GM12873 (cell line): Measurements from ENCODE around the gene MET.

Experiments used
- CTCF ChIP-seq: IDR thresholded peaks from 2 replicates; pipeline ENCODE4 v1.5.1; 2012; ENCODE audit warnings: low read depth, mild to moderate bottlenecking, moderate library complexity, low read length, control low read depth; ENCODE audit not compliant: insufficient read depth; ENCODE audit errors: missing control alignments

The MET gene

GRCh38 chr7:116770941-116771340 is 98.9 kb downstream of the MET start:
- no peak for TF ChIP-seq CTCF

GRCh38 chr7:116771640-116772039 is 99.6 kb downstream of the MET start:
- no peak for TF ChIP-seq CTCF

GRCh38 chr7:116772423-116772863 is 100.4 kb downstream of the MET start:
- no peak for TF ChIP-seq CTCF

- TF ChIP-seq CTCF = no peak
Observed at GRCh38 chr7:116772926-116773749, 101.1 kb downstream of the MET start.

- no peak for TF ChIP-seq CTCF
Observed at GRCh38 chr7:116776046-116776445, 104.0 kb downstream of the MET start.

- no peak for TF ChIP-seq CTCF
Observed at GRCh38 chr7:116776610-116777289, 104.8 kb downstream of the MET start.

- TF ChIP-seq CTCF = no peak
Observed at GRCh38 chr7:116777651-116778281, 105.8 kb downstream of the MET start.
